GM12873 (cell line): ENCODE data around the gene TGFA.

Source experiments
- CTCF ChIP-seq: IDR thresholded peaks from 2 replicates; pipeline ENCODE4 v1.5.1; 2012; ENCODE audit warnings: low read depth, mild to moderate bottlenecking, moderate library complexity, low read length, control low read depth; ENCODE audit not compliant: insufficient read depth; ENCODE audit errors: missing control alignments

Gene TGFA

GRCh38 chr2:70561893-70562292 is 8.3 kb upstream of the TGFA start:
- no peak for TF ChIP-seq CTCF

GRCh38 chr2:70560442-70560841 is 6.8 kb upstream of the TGFA start:
- TF ChIP-seq CTCF: no peak

GRCh38 chr2:70560040-70560439 is 6.4 kb upstream of the TGFA start:
- TF ChIP-seq CTCF: no peak

GRCh38 chr2:70558195-70558808 is 4.7 kb upstream of the TGFA start:
- no peak for TF ChIP-seq CTCF

- no peak for TF ChIP-seq CTCF
Measured at GRCh38 chr2:70557171-70557838, 3.7 kb upstream of the TGFA start.

- TF ChIP-seq CTCF: no peak
Measured at GRCh38 chr2:70556608-70557007, 3.0 kb upstream of the TGFA start.

- TF ChIP-seq CTCF: no peak
Measured at GRCh38 chr2:70554338-70554892, 789 bp upstream of the TGFA start.
